IMR-90 (cell line): ENCODE data around the gene KRTAP5-3. TPM values are rescaled to one million over a fixed set of nuclear protein-coding genes. Genes with fewer than 3 reads are reported as not detected.

Experiments
- ATAC-seq: fragments of 200-7000 bp; cut with Tn5 transposase; 2 replicates; pipeline ENCODE4 v1.9.1; 2020; ENCODE audit warnings: low read depth, mild to moderate bottlenecking, moderate library complexity
- BruUV-seq: library from RNA; stranded (reverse); fragments of 400-500 nt; replicated peaks from 2 replicates; lab custom pipeline; 2021; lab: Mats Ljungman, UMichigan
- CTCF ChIA-PET: fragments of 300-600 bp; formaldehyde crosslinking; extraction: SDS; loops from one replicate; lab custom pipeline; 2021; ENCODE audit warnings: antibody characterized with exemption; lab: Yijun Ruan, JAX
- POLR2A ChIA-PET: fragments of 300-600 bp; sonication (Branson Sonifier 250); formaldehyde crosslinking; loops from one replicate; lab custom pipeline; 2022; ENCODE audit warnings: antibody characterized with exemption; ENCODE audit not compliant: unreplicated experiment; lab: Charles Lee
- DNase-seq: peaks from one replicate; pipeline ENCODE4 v3.0.0; 2013
- H2AFZ ChIP-seq: replicated peaks from 2 replicates; pipeline ENCODE3; 2013; ENCODE audit warnings: low read length, mild to moderate bottlenecking; ENCODE audit not compliant: poor library complexity
- H2AK5ac ChIP-seq: 2 replicates; pipeline ENCODE4 v1.6.1; 2013; ENCODE audit warnings: low read depth, low read length, inconsistent platforms
- H2AK9ac ChIP-seq: replicated peaks from 2 replicates; pipeline ENCODE3; 2013; ENCODE audit warnings: mild to moderate bottlenecking, low read depth, low read length, moderate library complexity; ENCODE audit not compliant: poor library complexity
- H2BK120ac ChIP-seq: 2 replicates; pipeline ENCODE4 v1.6.1; 2013; ENCODE audit warnings: low read depth, low read length, inconsistent platforms
- H2BK15ac ChIP-seq: 3 replicates; pipeline ENCODE4 v1.6.1; 2013; ENCODE audit warnings: low read depth, low read length, inconsistent platforms
- H2BK20ac ChIP-seq: 2 replicates; pipeline ENCODE4 v1.6.1; 2013; ENCODE audit warnings: low read depth, mild to moderate bottlenecking, inconsistent platforms, low read length, moderate library complexity
- H2BK5ac ChIP-seq: 2 replicates; pipeline ENCODE4 v1.6.1; 2013; ENCODE audit warnings: mild to moderate bottlenecking, low read depth, low read length, inconsistent platforms; ENCODE audit not compliant: poor library complexity, severe bottlenecking
- H3K14ac ChIP-seq: replicated peaks from 2 replicates; pipeline ENCODE4 v1.6.1; 2013; ENCODE audit warnings: low read depth, low read length, inconsistent platforms
- H3K18ac ChIP-seq: 2 replicates; pipeline ENCODE4 v1.6.1; 2013; ENCODE audit warnings: low read depth, low read length, control low read depth
- H3K23ac ChIP-seq: 2 replicates; pipeline ENCODE4 v1.6.1; 2013; ENCODE audit warnings: low read depth, low read length, inconsistent platforms
- H3K27ac ChIP-seq: 2 replicates; pipeline ENCODE4 v1.5.1; 2013; ENCODE audit warnings: mild to moderate bottlenecking, control low read depth, low read length; ENCODE audit not compliant: insufficient read depth
- H3K27me3 ChIP-seq: 2 replicates; pipeline ENCODE4 v1.6.1; 2013; ENCODE audit warnings: low read length; ENCODE audit not compliant: control insufficient read depth, insufficient read depth
- H3K36me3 ChIP-seq: 2 replicates; pipeline ENCODE4 v1.6.1; 2013; ENCODE audit warnings: low read length, mixed read lengths; ENCODE audit not compliant: control insufficient read depth, insufficient read depth
- H3K4ac ChIP-seq: 2 replicates; pipeline ENCODE4 v1.6.1; 2013; ENCODE audit warnings: low read depth, low read length, inconsistent platforms
- H3K4me1 ChIP-seq: 2 replicates; pipeline ENCODE4 v1.6.1; 2013; ENCODE audit warnings: low read length, mixed read lengths; ENCODE audit not compliant: control insufficient read depth, insufficient read depth
- H3K4me2 ChIP-seq: 2 replicates; pipeline ENCODE4 v1.6.1; 2013; ENCODE audit warnings: low read depth, mild to moderate bottlenecking, control low read depth, low read length, moderate library complexity
- H3K4me3 ChIP-seq: 2 replicates; pipeline ENCODE4 v1.5.1; 2013; ENCODE audit warnings: low read depth, mild to moderate bottlenecking, control low read depth, low read length, moderate library complexity; ENCODE audit not compliant: insufficient read depth
- H3K56ac ChIP-seq: 2 replicates; pipeline ENCODE4 v1.6.1; 2013; ENCODE audit warnings: low read length, inconsistent platforms; ENCODE audit not compliant: insufficient read depth; ENCODE audit errors: extremely low read depth
- H3K79me1 ChIP-seq, 2 experiments: 2 replicates each; pipeline ENCODE4 v1.6.1; 2013; ENCODE audit warnings: low read length in 2 of 2, inconsistent platforms in 1 of 2, low read depth in 1 of 2
- H3K9ac ChIP-seq: 2 replicates; pipeline ENCODE4 v1.6.1; 2013; ENCODE audit warnings: low read depth, low read length, control low read depth
- H3K9me1 ChIP-seq: 2 replicates; pipeline ENCODE4 v1.6.1; 2013; ENCODE audit warnings: low read length, inconsistent platforms; ENCODE audit not compliant: insufficient read depth
- H3K9me3 ChIP-seq: 2 replicates; pipeline ENCODE4 v1.6.1; 2013; ENCODE audit warnings: low read length; ENCODE audit not compliant: control insufficient read depth, insufficient read depth
- H4K20me1 ChIP-seq: 2 replicates; pipeline ENCODE4 v1.6.1; 2013; ENCODE audit warnings: low read length, inconsistent platforms; ENCODE audit not compliant: insufficient read depth
- H4K5ac ChIP-seq: 2 replicates; pipeline ENCODE4 v1.6.1; 2013; ENCODE audit warnings: mild to moderate bottlenecking, low read depth, low read length, control low read depth
- H4K8ac ChIP-seq, 2 experiments: 2 replicates each; pipeline ENCODE4 v1.6.1; 2013; ENCODE audit warnings: low read depth in 2 of 2, low read length in 2 of 2, control low read depth in 1 of 2, inconsistent platforms in 1 of 2
- H4K91ac ChIP-seq: 2 replicates; pipeline ENCODE4 v1.6.1; 2013; ENCODE audit warnings: low read depth, low read length, inconsistent platforms; ENCODE audit not compliant: insufficient read depth
- BHLHE40 ChIP-seq: fragments of 150-350 bp; IDR thresholded peaks from 2 replicates; pipeline ENCODE4 v1.6.1; 2016; ENCODE audit warnings: mild to moderate bottlenecking, low read depth, low read length
- CEBPB ChIP-seq: IDR thresholded peaks from 2 replicates; pipeline ENCODE4 v1.6.1; 2012; ENCODE audit warnings: low read depth, low read length, improper control_type of control experiment
- CHD1 ChIP-seq: IDR thresholded peaks from 2 replicates; pipeline ENCODE4 v1.6.1; 2012; ENCODE audit warnings: low read depth, low read length, improper control_type of control experiment
- CTCF ChIP-seq: conservative IDR thresholded peaks from 2 replicates; pipeline ENCODE4 v1.5.1; 2012; ENCODE audit warnings: mild to moderate bottlenecking, low read depth, low read length, improper control_type of control experiment
- ELK1 ChIP-seq: fragments of 150-350 bp; IDR thresholded peaks from 2 replicates; pipeline ENCODE4 v1.6.1; 2016; ENCODE audit warnings: low read depth, mild to moderate bottlenecking, low read length, moderate library complexity, borderline replicate concordance
- FOS ChIP-seq: fragments of 150-350 bp; IDR thresholded peaks from 2 replicates; pipeline ENCODE4 v1.6.1; 2016; ENCODE audit warnings: low read depth, low read length
- MAFK ChIP-seq: IDR thresholded peaks from 2 replicates; pipeline ENCODE4 v1.6.1; 2012; ENCODE audit warnings: low read depth, low read length, improper control_type of control experiment
- MAZ ChIP-seq: IDR thresholded peaks from 2 replicates; pipeline ENCODE4 v1.6.1; 2012; ENCODE audit warnings: low read depth, mild to moderate bottlenecking, low read length, improper control_type of control experiment, moderate library complexity, borderline replicate concordance
- MXI1 ChIP-seq: IDR thresholded peaks from 2 replicates; pipeline ENCODE4 v1.6.1; 2012; ENCODE audit warnings: low read depth, mild to moderate bottlenecking, low read length, moderate library complexity, borderline replicate concordance
- NFE2L2 ChIP-seq: fragments of 150-350 bp; IDR thresholded peaks from 2 replicates; pipeline ENCODE4 v1.6.1; 2016; ENCODE audit warnings: low read depth, mild to moderate bottlenecking, low read length
- POLR2A ChIP-seq: IDR thresholded peaks from 2 replicates; pipeline ENCODE4 v1.6.1; 2012; ENCODE audit warnings: mild to moderate bottlenecking, low read depth, low read length
- RAD21 ChIP-seq: IDR thresholded peaks from 2 replicates; pipeline ENCODE4 v1.6.1; 2012; ENCODE audit warnings: low read length, improper control_type of control experiment
- RCOR1 ChIP-seq: IDR thresholded peaks from 2 replicates; pipeline ENCODE4 v1.6.1; 2012; ENCODE audit warnings: mild to moderate bottlenecking, low read length, improper control_type of control experiment; ENCODE audit not compliant: insufficient replicate concordance
- SMC3 ChIP-seq: fragments of 150-350 bp; IDR thresholded peaks from 2 replicates; pipeline ENCODE4 v1.6.1; 2016; ENCODE audit warnings: low read depth, mild to moderate bottlenecking, antibody characterized with exemption, low read length, moderate library complexity
- USF2 ChIP-seq: fragments of 150-350 bp; IDR thresholded peaks from 2 replicates; pipeline ENCODE4 v1.6.1; 2017; ENCODE audit warnings: mild to moderate bottlenecking, antibody characterized with exemption, low read length, low read depth
- WGBS, 2 experiments: methylation state at CpG; one replicate each; pipeline versions ENCODE4 v1.1.5 to v1.1.7; 2013; ENCODE audit warnings: missing lambda C conversion rate in 2 of 2; ENCODE audit not compliant: insufficient read length in 1 of 2; ENCODE audit errors: extremely low coverage in 2 of 2; 5-methylcytosine and 5-hydroxymethylcytosine counted together
- dilution Hi-C: fragments of 300-500 bp; cut with HindIII; formaldehyde crosslinking; loops from one replicate; pipeline ENCODE4 v1.14.3; 2018; ENCODE audit warnings: low sequenced_read_pairs; ENCODE audit not compliant: unreplicated experiment
- in situ Hi-C: fragments of 300-500 bp; cut with MboI; formaldehyde crosslinking; loops from 3 replicates; pipeline ENCODE4 v1.14.3; 2019; ENCODE audit warnings: low sequenced_read_pairs, inconsistent platforms, mixed read lengths
- intact Hi-C: fragments of 100-400 bp; cut with micrococcal nuclease; formaldehyde crosslinking; loops from 2 replicates; pipeline ENCODE4 v1.10.0; 2022
- polyA plus RNA-seq, 3 experiments: library from polyadenylated mRNA; depleted of rRNA; stranded (reverse); fragments of >200 nt; gene quantifications; 2 replicates each; pipeline ENCODE4 v1.2.3, GENCODE V29; 2012; ENCODE audit warnings: low replicate concordance in 1 of 3
- total RNA-seq: library from RNA; depleted of rRNA; stranded (reverse); fragments of >200 nt; gene quantifications from 2 replicates; pipeline ENCODE4 v1.2.3, GENCODE V29; 2012

Gene KRTAP5-3
- total and polyA plus RNA-seq, 2 of the 4 experiments (the other 2 are of a cell fraction): not detected

DNA sequence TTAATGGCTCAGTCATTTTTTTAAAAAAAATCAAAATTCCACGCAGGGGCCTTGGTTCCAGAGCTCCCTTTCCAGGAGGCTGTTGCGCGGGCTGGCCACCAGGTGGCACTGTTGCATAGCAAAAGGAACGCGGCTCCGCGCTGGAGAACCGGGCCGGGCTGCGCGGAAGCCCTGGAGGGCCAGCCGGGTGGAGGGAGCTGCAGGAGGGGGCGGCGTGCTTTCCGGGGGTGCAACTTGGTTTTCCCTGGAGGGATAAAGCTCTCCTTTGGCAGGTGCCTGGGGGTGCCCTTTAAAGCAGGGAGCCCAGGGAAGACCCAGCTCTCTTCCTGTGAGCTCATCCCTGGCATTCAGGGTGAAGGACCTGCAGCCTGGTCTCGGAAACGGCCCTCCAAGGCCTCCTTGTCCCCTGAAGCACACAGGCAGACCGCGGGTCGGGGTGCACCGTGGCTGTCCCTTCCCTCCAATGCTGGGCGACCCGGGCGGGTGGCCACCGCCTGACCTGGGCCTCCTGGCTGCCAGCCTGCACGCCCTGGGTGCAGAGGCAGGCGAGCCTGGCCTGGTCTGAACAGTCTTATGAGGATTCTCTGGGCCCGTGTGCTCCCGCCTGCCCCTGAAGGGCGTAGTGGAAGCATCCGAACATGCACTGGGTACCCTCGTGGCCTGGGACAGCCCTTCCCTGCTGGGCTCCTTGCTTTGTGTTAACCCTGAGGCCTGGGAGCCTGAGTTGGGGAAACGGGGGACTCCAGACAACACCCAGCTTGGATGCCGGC is 44.7 kb upstream of the KRTAP5-3 start:
- in situ Hi-C loops: no loop called here
- ChIA-PET POLR2A (no interaction called here), CTCF (interaction anchor here (0.6 to 3.0 kb wide), 17 partner anchors 9 to 504 kb away, joined by 3 to 16 read pairs (median 5); no protein-coding TSS in a partner anchor)
- ATAC-seq: peak; percentile 97
- no peaks in the 10 kb centered on the region; the same call in 1 of the 2 replicates for H3K4me1 ChIP-seq
- no peak overlapping the region for H2AK5ac ChIP-seq
- no peak overlapping the region for H3K56ac ChIP-seq
- H3K79me1 ChIP-seq: no peaks in the 10 kb centered on the region
- no peak overlapping the region for H3K9ac ChIP-seq
- no peak overlapping the region for H3K23ac ChIP-seq
- no peak overlapping the region for H3K14ac ChIP-seq
- no peak overlapping the region for H2BK5ac ChIP-seq
- no peak overlapping the region for H4K5ac ChIP-seq
- intact Hi-C loops: loop anchor here (2.0 to 5.0 kb wide), 3 partner anchors 40 to 504 kb away; no protein-coding TSS in a partner anchor
- peaks cover 51% of the 10 kb centered on the region for H3K27me3 ChIP-seq
- no peak overlapping the region for H3K4ac ChIP-seq
- dilution Hi-C loops: no loop called here
- H3K36me3 ChIP-seq: no peaks in the 10 kb centered on the region
- BruUV-seq: no TSS peak
- H2BK120ac ChIP-seq: no peak overlapping the region
- no peak overlapping the region for H3K18ac ChIP-seq
- DNase-seq: peak; percentile 29
- no peaks in the 10 kb centered on the region for H3K9me1 ChIP-seq
- no peaks in the 10 kb centered on the region for H3K9me3 ChIP-seq
- H2BK15ac ChIP-seq: no peak overlapping the region
- 41% methylated on average over 17 of the region's 34 CpGs; no CpG with 5 or more reads in 1 of the 2 experiments for WGBS, 2 experiments
- H4K20me1 ChIP-seq: no peaks in the 10 kb centered on the region
- H2AFZ ChIP-seq: peak overlapping the region; percentile 73
- H3K27ac ChIP-seq: no peak overlapping the region
- no peak overlapping the region for H4K91ac ChIP-seq
- peak overlapping the region; percentile 15 for H2AK9ac ChIP-seq
- no peak overlapping the region for H4K8ac ChIP-seq
- H3K4me2 ChIP-seq: no peak overlapping the region
- no peak overlapping the region for H3K4me3 ChIP-seq
- no peak overlapping the region for H2BK20ac ChIP-seq
- TF ChIP-seq FOS (no peak), CTCF (peak; percentile 93), CEBPB (no peak), MAZ (0 out of 2 replicates have a peak, but pooled peaks have one; percentile 22), MAFK (no peak), POLR2A (no peak), SMC3 (peak; percentile 81), ELK1 (no peak), RAD21 (peak; percentile 90), RCOR1 (no peak), CHD1 (no peak), MXI1 (no peak), NFE2L2 (no peak), USF2 (no peak), BHLHE40 (no peak)
